ENCODE results near the gene PRSS8.
"Not testable (repeated sequence)": the region's sequence is repeated elsewhere in the genome, so short reads cannot be mapped to it uniquely, and the experiment has no call there.

The PRSS8 gene

GRCh38 chr16:31109622-31110021 is 25.9 kb downstream of the PRSS8 start:
- FAIRE-seq (no peak), DNase-seq (ENCODE audit: insufficient read length, low spot score) (no peak)
- TF ChIP-seq POLR2A (IDR thresholded peaks at IDR 0.05; ENCODE audit: low read depth, low read length), result no peak

- TF ChIP-seq POLR2A (IDR thresholded peaks at IDR 0.05; ENCODE audit: low read depth, low read length), result no peak
- FAIRE-seq, result no peak
- DNase-seq (ENCODE audit: insufficient read length, low spot score), result no peak
Measured at GRCh38 chr16:31108794-31109558, 26.6 kb downstream of the PRSS8 start.

GRCh38 chr16:31108035-31108793 is 27.3 kb downstream of the PRSS8 start, which contains the start of gene BCKDK:
Gene BCKDK (plus strand): TSS chr16:31108386. CDS start chr16:31109224, 838 bp downstream.
- peak; percentile 69 for TF ChIP-seq POLR2A (IDR thresholded peaks at IDR 0.05; ENCODE audit: low read depth, low read length)
- FAIRE-seq, result no peak

GRCh38 chr16:31107465-31107867 is 28.1 kb downstream of the PRSS8 start:
- FAIRE-seq (no peak), DNase-seq (ENCODE audit: insufficient read length, low spot score) (no peak)
- no peak for TF ChIP-seq POLR2A (IDR thresholded peaks at IDR 0.05; ENCODE audit: low read depth, low read length)

More at GRCh38 chr16:31108035-31108793, 27.3 kb downstream of the PRSS8 start, which contains the start of gene BCKDK:
- peak; percentile 92 for DNase-seq (ENCODE audit: insufficient read length, low spot score)

GRCh38 chr16:31106509-31107464 is 28.7 kb downstream of the PRSS8 start:
- FAIRE-seq (no peak), DNase-seq (ENCODE audit: insufficient read length, low spot score) (no peak)
- TF ChIP-seq POLR2A (IDR thresholded peaks at IDR 0.05; ENCODE audit: low read depth, low read length), result no peak

- FAIRE-seq, result no peak
- no peak for TF ChIP-seq POLR2A (IDR thresholded peaks at IDR 0.05; ENCODE audit: low read depth, low read length)
- peak; percentile 84 for DNase-seq (ENCODE audit: insufficient read length, low spot score)
Measured at GRCh38 chr16:31105677-31106213, 29.8 kb downstream of the PRSS8 start.

- FAIRE-seq; DNase-seq (ENCODE audit: insufficient read length, low spot score): not testable (repeated sequence)
Measured at GRCh38 chr16:31100876-31101641, 34.5 kb downstream of the PRSS8 start.

GRCh38 chr16:31099860-31100638 is 35.5 kb downstream of the PRSS8 start:
- no peak for DNase-seq (ENCODE audit: insufficient read length, low spot score)
- TF ChIP-seq POLR2A (IDR thresholded peaks at IDR 0.05; ENCODE audit: low read depth, low read length), result no peak

GRCh38 chr16:31094424-31095120 is 41.0 kb downstream of the PRSS8 start, which contains the start of gene VKORC1:
Gene VKORC1 (minus strand): TSS chr16:31094797. CDS start chr16:31094729, 68 bp downstream.
- TF ChIP-seq POLR2A (IDR thresholded peaks at IDR 0.05; ENCODE audit: low read depth, low read length), result peak; percentile 42; the same call in 1 of the 2 replicates
- FAIRE-seq, result peak; percentile 60
- peak; percentile 92 for DNase-seq (ENCODE audit: insufficient read length, low spot score)

More at GRCh38 chr16:31099860-31100638, 35.5 kb downstream of the PRSS8 start:
- no peak for FAIRE-seq

GRCh38 chr16:31094088-31094423 is 41.5 kb downstream of the PRSS8 start:
- FAIRE-seq (no peak), DNase-seq (ENCODE audit: insufficient read length, low spot score) (no peak)
- TF ChIP-seq POLR2A (IDR thresholded peaks at IDR 0.05; ENCODE audit: low read depth, low read length), result no peak

- no peak for DNase-seq (ENCODE audit: insufficient read length, low spot score)
- TF ChIP-seq POLR2A (IDR thresholded peaks at IDR 0.05; ENCODE audit: low read depth, low read length), result no peak
- FAIRE-seq, result no peak
Measured at GRCh38 chr16:31093132-31093703, 42.3 kb downstream of the PRSS8 start.
